Endometrial microvascular endothelial cells (primary cell): ENCODE results near the gene PM20D1. TPM values are rescaled to one million over a fixed set of nuclear protein-coding genes. Genes with fewer than 3 reads are reported as not detected.

Experiments
- in situ Hi-C: cut with HindIII; loops from 2 replicates; pipeline ENCODE4 v1.10.0; 2017; ENCODE audit warnings: low sequenced_read_pairs, low pct_unique_long_range_greater_than_20kb; ENCODE audit errors: inconsistent ontology term
- total RNA-seq: library from RNA; depleted of rRNA; stranded (reverse); fragments of >200 nt; gene quantifications from one replicate; pipeline ENCODE4 v1.2.3, GENCODE V29; 2015; ENCODE audit errors: inconsistent ontology term

The PM20D1 gene
- total RNA-seq, 1 donor from 2014 or later, result not detected

DNA sequence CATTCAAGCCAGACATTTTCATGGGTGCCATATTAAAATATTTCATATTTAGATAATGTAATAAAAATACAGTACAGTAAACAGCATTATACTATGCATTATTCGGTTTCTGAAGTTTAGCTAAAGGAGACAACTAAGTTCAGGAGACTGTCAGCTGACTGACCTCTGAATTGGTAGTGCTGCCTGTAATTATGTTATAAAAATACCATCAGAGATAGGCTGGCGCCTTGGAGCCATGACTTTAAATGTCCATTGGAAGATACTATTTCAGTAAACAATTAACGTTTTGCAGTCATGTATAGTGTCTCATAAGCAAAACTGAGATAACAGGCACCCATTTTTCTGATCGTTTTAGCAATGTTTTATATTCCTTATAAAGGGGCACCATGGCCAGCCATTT lies 63.3 kb downstream of the PM20D1 start:
- in situ Hi-C loops, result loop anchor here (25.0 kb wide), 1 partner anchor 326 kb away; the partner anchor contains the start of gene AVPR1B

DNA sequence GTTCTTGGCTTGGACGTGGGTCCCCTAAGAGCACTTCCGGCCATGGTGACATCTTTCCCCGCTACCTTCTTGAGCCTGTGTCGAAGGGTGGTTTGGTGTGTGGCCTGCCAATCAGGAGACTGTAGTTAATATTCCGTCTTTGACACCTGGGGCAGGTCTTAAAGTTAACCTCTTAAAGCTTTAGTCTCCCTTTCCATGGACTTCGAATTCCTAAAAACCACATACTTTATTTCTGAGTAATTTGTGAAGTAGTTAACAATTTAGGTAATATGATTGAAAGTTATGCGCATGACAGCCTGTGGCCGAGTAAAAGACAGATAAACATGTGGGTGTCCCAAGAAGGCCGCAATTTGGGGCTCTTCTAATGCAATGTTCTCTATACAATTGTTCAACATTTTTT lies 64.5 kb downstream of the PM20D1 start:
- in situ Hi-C loops, result loop anchor here (25.0 kb wide), 1 partner anchor 327 kb away; the partner anchor contains the start of gene AVPR1B

- in situ Hi-C loops, result loop anchor here (25.0 kb wide), 1 partner anchor 328 kb away; the partner anchor contains the start of gene AVPR1B
These were observed 66.0 kb downstream of the PM20D1 start for GRCh38 chr1:205783904-205784303.

GRCh38 chr1:205783433-205783795 lies 66.5 kb downstream of the PM20D1 start:
- in situ Hi-C loops, result loop anchor here (25.0 kb wide), 1 partner anchor 329 kb away; the partner anchor contains the start of gene AVPR1B

- in situ Hi-C loops, result loop anchor here (25.0 kb wide), 1 partner anchor 329 kb away; the partner anchor contains the start of gene AVPR1B
These were observed 67.1 kb downstream of the PM20D1 start for GRCh38 chr1:205782627-205783432.

GRCh38 chr1:205780335-205780734 lies 69.6 kb downstream of the PM20D1 start:
- in situ Hi-C loops, result loop anchor here (25.0 kb wide), 1 partner anchor 332 kb away; the partner anchor contains the start of gene AVPR1B

Other genes starting within 250 kb of the PM20D1 start
- 28.9 TPM for gene ELK4, start 218.1 kb downstream of the PM20D1 start, total RNA-seq
- gene SLC45A3, start 169.6 kb downstream of the PM20D1 start, total RNA-seq, result 22.3 TPM
- 120 TPM for gene NUCKS1, start 100.0 kb downstream of the PM20D1 start, total RNA-seq
- 29.9 TPM for gene RAB29, start 74.7 kb downstream of the PM20D1 start, total RNA-seq
- 17.1 TPM for gene SLC41A1, start 36.9 kb downstream of the PM20D1 start, total RNA-seq
- gene SLC26A9, start 93.3 kb upstream of the PM20D1 start, total RNA-seq, result 0.56 TPM
- gene RAB7B, start 153.3 kb upstream of the PM20D1 start, total RNA-seq, result not detected
- not detected for gene CTSE, start 173.8 kb upstream of the PM20D1 start, total RNA-seq
- gene RHEX, start 203.0 kb upstream of the PM20D1 start, total RNA-seq, result not detected